GM12891 (cell line): ENCODE measurements around the gene RAD9A.

ENCODE experiments used
- PAX5 ChIP-seq: IDR thresholded peaks from 2 replicates; pipeline ENCODE4 v1.6.1; 2011; ENCODE audit warnings: low read length, moderate library complexity, mild to moderate bottlenecking; ENCODE audit not compliant: insufficient read depth, severe bottlenecking
- POLR2A ChIP-seq: IDR thresholded peaks from 2 replicates; pipeline ENCODE4 v1.6.1; 2011; ENCODE audit warnings: low read depth, low read length, control low read depth
- POLR2AphosphoS5 ChIP-seq: IDR thresholded peaks from 2 replicates; pipeline ENCODE4 v1.6.1; 2011; ENCODE audit warnings: low read depth, low read length, control low read depth
- SPI1 ChIP-seq: IDR thresholded peaks from 2 replicates; pipeline ENCODE4 v1.6.1; 2011; ENCODE audit warnings: low read depth, low read length, control low read depth
- TAF1 ChIP-seq: IDR thresholded peaks from 2 replicates; pipeline ENCODE4 v1.6.1; 2011; ENCODE audit warnings: low read depth, low read length, control low read depth

- peak; percentile 73 for TF ChIP-seq POLR2A
- TF ChIP-seq TAF1, result 0 out of 2 replicates have a peak, but pooled peaks have one; percentile 13
- no peak; the same call in 1 of the 2 replicates for TF ChIP-seq POLR2AphosphoS5
- TF ChIP-seq SPI1, result no peak
- TF ChIP-seq PAX5, result no peak
Observed at GRCh38 chr11:67436459-67437081, 44.8 kb downstream of the RAD9A start.
